LoVo (cell line): Measurements from ENCODE around the gene SEC24D.

Experiments used
- DNase-seq: peaks from one replicate; pipeline ENCODE4 v3.0.0-alpha.2; 2016; ENCODE audit warnings: low spot score

SEC24D gene

DNA sequence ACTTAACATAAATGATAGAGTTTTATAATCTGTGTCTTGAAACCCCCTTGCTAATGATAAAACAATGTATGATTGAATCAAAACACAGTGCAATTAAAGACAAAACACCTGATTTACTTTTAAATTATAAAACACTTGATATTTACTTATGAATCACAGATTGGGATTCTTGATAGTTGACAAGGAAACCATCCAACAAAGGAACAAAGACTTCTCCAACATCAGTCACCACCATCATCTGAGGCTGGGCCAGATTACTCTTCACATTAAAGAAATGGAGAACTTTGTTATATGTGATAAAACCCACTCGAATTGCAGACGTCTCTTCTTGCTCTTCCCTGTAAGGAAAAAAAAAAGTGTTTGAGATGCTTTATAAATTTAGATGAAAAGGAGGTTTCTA lies 83.4 kb downstream of the SEC24D start:
- no peak for DNase-seq

DNA sequence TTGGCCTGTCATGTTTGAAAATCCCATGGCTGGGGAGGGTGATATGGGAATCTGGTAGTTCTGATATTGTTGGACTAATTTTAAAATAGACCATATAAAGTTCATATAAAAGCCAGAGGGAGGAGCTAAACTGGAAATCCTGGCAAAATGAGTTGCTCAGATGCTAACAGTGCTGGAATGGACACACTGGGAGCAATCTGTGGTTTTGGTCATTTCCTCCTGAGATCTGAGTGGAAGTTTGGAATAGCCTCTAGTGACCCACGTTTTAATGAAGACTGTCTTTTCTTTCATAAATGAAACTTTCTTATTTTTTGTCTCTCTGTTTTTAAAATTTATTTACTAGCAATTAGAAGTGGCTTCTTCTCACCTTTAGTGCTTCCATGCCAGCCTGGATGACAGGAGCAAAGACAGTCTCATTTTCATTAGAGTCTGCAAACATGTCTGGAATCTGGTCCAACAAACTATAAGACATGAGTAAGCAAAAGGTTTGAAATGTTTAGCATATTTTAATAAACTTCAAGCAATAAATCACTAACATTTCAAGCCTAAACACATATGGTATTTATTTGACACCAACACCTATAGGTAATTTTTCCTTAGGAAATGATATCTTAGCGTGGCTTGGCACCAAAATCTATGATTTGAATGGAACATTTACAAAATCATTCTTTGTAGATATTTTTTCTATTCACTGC lies 84.2 kb downstream of the SEC24D start:
- no peak for DNase-seq

DNA sequence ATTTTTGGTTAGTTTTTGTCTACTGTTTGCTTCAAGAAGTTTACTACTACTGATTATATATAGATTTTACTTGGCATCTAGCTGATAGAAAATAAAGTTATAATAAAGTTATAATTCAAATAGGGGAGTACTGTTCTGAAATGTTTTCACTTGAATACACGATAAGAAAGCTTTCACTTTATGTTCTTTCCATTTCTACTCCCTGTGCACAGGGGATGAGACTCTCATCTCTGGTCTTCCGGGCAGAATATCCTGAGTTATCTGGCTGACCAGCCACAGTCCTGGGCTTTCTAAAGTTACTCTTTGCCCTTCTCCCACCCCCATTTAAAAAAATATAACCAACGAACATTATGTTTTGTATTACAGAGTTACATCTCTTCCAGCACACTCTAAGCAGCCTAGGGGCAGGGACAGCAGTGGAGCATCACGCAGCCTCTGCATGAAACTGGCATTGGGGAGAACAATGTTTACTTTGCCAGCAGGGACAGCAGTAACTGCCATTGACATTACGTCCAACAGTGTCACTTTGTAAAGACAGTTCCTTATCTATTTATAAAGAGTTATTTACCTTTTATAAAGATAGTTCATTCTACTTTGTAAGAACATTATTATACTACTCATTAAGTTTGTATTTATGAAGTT lies 86.5 kb downstream of the SEC24D start:
- DNase-seq, result no peak

DNA sequence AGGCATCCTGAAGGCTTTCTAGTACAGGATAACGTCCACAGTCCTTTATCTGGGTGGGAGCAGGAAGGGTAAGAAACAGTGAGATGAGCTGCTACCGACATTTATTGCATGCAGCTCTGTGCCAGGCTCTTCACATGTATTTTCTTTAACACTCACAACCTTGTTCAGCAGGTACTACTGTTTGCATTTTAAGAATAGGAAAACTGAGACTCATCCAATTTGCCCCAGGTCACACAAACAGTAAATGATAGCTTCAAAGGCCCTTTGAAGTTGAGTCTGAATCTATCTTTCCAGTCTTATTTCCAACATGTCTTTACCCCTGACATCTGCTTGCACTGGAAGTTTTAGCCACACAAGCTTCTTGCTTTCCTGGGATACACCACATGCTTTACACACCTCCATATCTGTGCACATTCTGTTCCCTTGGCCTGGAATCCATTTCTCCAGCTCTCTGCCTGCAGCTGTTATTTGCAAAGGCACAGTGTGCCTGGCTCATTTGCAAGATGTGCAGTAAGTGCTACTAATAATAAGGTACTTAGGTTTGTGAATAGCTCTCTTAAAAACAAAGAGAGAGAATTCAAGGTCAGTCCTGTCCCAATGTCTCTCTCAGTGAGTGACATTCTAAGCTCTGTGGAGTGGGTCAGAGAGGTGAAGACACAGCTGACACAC lies 89.5 kb downstream of the SEC24D start:
- no peak for DNase-seq

DNA sequence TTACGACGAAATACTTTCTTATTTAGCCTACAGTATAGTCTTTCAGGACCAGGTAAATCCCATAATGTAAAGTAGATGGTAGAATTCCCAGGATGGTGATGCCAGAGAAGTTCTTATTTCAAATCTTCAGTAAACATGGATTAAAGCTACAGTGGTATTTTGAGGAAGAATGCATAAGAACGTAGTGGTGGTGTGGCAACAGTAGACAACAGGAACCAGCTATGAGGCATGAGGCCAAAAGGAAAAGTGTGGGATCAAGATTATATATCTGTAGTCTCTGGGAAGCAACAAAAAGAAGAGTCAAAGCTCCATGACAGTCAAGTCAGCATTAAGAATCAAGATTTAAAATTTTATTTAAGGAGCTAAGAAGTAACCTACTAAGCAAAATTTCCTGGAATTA lies 90.6 kb downstream of the SEC24D start:
- no peak for DNase-seq

DNA sequence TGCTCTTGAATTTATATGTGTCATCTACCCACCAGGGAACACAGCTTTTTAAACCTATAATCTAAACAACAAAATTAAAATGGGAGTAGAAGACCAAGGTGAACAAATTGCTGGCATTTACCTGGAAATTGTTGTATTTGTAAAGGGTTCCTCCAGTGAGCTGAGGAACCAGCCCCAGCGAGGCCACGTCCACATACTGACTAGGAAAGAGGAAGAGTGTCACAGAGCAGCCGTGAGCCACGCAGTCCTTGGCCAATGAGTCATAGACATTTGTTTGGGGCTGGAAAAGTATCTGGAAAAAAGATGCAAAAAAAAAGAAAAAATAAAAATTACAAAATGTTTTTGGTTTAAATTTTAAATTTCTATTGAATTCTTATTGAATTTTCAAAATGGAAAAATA lies 92.1 kb downstream of the SEC24D start:
- DNase-seq, result no peak

DNA sequence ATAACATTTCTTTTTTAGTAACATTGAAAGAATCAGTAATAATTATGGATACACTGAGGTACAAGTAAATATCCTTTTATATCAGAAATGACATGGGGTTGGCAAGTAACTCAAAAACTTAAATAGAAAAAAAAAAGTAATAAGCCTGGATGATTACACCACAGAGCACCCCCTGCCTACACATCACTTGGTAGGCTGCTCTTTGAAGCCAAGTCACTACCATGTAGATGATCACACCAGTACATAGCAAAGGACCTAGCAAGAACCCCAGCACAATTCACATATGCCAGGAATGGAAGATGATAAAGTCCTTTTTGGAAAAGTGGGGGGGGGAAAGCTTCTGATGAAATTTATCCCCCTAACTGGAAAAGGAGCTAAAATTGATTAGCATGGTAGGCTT lies 93.9 kb downstream of the SEC24D start:
- DNase-seq, result no peak

DNA sequence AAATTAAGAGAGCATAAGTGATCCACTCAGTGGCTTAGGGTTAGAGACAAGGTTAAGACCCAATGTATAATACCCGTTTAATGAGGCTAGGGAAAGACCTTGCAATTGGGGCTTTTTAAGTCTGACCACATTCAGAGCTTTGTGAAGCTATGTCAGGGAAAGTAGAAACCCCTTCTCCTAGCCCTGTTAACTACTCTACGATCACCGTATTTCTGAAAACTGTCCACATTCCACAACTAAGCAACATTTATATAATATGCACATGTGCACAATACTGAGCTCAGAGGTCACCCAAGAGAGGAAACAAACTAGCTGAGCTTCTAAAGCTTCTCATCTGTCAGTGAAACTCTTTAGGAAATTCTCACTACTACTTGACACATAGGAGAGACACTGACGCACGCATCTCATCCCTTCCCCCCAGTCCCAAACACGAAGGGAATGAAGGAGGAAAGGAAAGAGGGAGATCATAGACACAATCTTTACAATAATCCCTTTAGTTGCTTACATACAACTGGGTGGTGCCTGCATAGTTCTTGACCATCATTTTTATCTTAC lies 94.5 kb downstream of the SEC24D start:
- no peak for DNase-seq

DNA sequence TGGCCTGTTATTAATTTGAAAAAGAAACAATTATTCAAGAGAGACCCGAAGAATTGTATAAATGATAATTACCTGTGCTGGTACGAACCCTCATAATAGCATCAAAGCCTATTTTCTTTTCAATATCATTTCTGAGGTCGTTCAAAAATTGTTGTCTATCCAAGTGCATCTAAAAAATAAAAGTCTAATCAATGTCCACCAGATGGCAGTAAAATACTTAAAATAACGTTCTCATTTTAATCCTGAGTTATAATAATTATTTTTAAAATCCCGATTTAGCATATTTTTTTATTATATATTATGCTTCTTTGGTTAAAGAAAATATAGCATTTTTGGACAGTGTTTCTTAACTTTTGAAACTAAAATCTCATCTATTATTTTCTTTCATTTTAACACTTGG lies 95.1 kb downstream of the SEC24D start:
- peak; percentile 5 for DNase-seq

DNA sequence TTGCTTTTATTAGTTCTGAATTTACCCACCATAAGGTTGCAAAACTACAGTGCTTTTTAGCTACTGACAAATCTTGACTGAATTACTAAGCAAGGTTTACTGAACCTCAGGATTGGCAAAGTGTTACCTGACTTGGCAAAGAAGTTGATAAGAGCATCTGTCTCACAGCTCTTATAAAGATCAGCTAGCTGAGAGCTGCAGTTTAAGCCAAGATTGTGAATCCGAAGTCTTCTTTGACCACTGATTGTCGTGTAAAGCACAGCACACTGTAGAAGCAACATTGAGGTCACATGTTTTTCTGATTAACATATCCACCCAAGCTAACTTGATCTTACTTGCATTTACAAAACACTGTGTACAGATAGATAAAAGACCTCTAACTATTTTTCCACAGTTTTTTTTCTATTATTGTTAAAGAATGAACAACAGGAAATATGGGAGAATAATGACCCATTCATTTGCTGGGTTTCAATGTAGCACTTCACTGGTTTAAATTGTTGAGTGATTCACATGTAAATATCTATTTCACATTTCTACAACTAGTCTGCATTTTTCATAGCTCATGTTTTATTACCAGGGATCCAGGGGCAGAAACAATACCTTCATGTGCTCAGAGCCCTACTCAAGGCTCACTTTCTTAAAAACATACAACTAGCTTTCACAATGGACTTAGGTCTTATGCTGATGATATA lies 96.8 kb downstream of the SEC24D start:
- no peak for DNase-seq

DNA sequence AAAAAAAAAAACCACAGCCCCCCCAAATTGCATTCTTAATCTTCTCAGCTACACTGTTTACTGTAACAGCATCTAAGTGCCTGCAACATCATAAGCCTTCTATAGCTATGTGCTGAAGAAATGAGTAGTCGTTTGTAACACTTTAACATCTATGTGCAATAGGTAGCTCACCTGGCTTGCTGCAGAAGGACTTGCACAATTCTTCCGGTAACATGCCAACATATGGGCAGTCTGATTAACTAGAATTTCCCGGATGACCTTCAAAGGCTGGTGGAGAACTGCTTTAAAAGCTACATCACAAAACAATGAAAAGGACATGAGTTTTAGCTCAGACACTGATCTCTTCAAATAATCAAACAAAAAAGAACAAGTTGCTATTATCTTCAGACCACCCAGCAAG lies 97.8 kb downstream of the SEC24D start:
- DNase-seq, result no peak

DNA sequence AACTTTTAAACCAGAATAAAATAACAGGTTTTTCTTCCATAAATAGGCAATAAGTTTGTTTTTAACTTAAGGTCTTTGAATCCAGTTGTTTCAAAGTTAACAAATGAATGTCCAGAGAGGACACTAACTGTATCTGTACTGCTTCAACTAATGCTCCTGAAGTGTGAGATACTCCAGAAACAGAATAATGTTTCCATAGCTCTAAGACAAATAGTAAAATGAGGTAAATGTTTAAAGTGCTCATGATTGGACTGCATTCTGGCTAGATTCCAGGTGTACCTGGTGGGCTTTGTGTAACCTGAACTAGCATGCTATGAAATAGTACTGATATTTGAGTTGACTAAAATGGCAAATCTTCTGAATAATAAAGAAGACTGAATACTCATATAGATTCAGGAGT lies 99.0 kb downstream of the SEC24D start:
- DNase-seq, result no peak

DNA sequence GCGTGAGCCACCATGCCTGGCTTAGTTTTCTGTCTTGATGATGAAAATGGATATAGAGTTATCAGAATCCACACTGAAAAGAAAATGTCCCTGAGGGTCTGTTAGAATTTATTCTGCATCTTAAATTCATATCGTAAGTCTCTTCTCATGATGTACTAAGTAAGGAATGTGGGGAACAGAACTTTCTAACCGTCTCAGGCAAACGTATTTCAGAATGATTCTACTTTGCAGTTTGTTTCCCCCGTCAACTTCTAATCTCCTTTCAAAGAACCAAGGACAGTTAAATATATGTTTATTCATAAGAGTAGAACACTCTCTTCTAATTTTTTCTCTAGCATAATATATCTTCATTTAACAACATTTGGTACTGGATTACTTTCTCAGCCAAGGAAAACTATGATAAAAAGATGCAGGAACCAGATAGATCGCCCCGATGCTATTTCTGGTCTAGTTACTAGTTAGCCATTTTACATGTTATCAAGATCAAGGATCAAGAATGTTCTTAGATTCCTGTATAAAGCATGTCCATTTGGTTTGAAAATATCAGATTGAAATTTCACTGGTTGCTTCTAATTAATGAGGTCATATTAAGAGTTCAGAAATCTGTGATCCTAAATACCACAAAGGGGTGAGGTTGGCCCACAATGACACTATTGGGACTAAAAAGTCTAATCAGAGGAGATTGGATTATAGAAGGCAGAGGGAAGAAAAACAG lies 101.3 kb downstream of the SEC24D start:
- no peak for DNase-seq

DNA sequence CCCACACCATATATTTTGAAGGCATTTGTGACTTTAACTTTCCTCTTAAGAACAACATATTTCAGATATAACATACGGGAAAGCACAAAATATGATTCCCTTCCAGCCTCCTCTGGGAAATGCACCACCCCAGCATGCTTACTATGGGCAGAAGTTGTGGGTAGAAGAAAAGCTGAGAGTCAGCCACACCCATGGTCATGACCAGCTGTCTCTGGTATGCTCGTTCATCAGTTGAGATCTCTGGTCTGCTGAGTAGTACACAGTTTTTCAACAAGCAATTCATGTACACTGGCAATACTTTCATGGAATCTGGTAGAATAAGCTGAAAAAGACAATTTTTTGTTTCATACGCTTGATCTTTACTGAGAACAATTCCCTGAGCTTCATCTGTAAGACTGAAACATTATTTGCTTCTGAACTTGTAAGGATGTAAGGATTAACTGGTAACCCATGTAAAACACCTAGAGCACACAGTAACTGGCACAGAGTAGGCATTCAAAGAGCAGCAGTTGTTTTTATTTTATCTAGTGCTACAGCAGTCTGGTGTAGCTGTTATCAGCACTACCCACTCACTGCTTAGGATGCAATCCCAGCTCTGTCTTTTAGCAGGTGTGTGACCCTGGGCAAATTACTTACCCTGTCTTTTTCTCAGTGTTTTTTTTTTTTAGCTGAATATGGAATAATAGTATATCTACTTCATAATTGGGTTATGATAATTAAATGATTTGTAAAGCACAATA lies 103.2 kb downstream of the SEC24D start:
- DNase-seq, result no peak

DNA sequence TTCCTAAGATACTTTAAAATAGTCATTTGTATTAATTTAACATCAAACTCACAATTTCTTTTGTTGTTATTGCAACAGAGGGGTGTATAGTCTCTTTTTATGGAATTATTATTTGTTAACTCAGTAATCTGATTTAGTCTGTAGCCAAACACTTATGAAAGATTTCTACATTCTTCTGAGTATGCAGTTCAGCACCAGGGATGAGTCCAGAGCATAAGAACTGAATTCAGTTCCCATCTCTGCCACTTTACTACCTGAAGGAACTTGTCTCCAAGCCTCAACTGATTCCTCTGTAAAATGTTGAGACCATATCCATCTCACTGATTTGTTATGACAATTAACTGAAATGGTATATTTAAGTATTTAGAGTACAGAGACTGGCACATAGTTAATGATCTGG lies 105.2 kb downstream of the SEC24D start:
- no peak for DNase-seq

DNA sequence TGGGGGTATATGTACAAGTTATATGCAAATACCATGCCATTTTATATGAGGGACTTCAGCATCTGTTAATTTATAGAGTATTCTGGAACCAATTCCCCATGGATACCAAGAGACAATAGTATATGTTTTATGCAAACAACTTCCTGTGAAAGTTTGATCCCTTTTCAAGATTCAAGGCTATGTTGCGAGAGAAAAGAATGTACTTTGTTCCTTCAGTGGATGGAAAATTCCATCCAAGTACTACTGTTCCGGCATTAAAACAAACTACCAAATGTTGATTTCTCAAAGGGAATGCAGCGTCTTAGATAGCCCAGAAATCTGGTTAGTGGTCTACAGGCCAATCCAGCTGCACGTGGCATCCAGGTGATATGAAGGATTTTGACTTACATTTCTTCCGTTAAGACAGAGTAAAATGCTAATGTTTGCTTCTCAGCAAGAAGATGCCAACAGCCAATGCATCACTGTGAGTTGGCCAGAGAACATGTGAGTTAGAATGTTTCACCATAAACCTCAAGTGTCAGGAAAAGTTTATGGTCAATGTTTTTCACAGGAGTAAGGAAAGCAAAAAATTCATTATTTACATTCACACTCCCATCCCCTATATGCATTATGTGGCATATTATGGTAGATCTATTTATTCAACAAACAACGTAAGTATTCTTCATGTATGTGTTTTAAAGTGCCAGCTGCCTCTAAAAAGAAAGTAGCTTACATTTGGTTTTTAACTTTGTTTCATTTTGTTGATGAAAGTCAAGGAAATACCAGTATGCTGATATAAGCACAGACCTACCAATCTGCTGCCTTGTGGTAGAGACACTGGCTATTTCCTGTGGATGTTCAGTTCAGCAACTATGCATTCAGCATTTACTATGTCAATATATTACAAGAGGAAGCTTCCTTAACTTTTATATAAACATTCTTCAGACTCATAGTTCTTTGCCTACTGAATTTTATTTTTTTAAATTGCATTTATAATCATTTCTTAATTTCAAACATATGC lies 106.3 kb downstream of the SEC24D start:
- DNase-seq, result no peak

DNA sequence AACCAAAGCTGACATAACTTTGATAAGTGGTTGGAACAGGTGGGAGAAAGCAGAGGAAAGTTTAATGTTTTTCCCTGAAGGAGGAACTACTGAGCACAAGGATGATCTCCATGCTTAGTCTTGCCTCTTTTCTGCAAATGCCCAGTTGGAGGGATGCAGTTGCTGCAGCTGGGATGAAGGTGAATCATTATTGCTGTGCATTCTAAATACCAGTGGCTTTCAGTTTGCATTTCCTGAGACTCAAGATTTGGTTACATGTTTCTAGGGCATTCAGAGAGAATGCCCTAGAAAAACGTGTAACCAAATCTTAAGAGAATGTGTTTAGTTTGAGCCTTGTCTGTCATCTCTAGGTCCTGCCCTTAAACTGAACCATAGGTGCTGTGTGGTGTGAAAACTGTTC lies 108.6 kb downstream of the SEC24D start:
- no peak for DNase-seq

DNA sequence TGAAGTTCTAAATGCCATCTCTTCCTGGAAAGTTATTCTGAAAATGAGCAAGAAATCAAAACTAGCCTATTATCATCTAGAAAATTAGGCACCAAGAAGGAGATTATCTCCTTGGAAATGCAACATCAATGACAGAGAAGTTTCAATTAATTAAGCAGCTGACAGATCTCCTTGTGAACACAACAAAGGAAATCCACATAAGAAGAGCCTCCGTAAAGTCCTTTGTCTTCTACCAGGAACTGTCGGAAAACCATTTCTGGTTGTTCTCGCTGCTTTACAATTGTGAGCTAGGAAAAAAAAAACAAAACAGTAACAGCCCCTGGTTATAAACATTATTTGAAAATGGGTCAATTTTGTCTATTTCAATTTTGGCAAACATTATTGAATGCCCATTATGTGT lies 112.6 kb downstream of the SEC24D start:
- DNase-seq, result no peak

DNA sequence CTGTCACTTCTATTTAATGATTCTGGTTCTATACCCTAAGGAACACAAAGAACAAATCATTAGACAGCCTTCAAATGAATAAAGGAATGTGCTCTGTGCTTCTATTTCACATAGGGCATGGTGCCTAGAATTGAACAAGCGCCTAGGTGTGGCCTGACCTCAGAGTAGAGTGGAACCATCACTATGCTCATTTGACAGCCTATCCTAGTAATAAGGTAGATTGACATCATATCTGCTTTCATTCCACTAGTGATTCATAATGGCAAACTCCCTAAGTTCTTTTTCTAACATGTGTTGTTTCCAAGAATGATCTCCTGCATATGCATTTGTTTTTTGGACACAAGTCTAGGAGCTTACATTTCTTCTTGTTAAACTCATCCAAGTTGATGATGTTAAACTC lies 114.2 kb downstream of the SEC24D start:
- no peak for DNase-seq
